ENCODE measurements around the gene TAF8.

Gene TAF8

GRCh38 chr6:42131531-42131930 is 81.2 kb downstream of the TAF8 start:
- H3K27ac ChIP-seq (replicated peaks; ENCODE audit: low read length), result no peak overlapping the region
- WGBS, 2 donors (ENCODE audit: extremely low coverage in 2 of 2, insufficient read length in 2 of 2, insufficient replicate concordance in 1 of 2), result no CpG with 5 or more reads among the region's 11 CpGs
- no peak overlapping the region for H2BK120ac ChIP-seq (ENCODE audit: low read depth, low read length)

GRCh38 chr6:42133926-42134325 is 83.6 kb downstream of the TAF8 start:
- H3K9me3 ChIP-seq (replicated peaks in 1 of 2; ENCODE audit: control insufficient read depth in 2 of 2, insufficient read depth in 1 of 2, low read depth in 1 of 2, low read length in 2 of 2), result peaks cover 0 to 2% of the 10 kb centered on the region in 2 donors
- no peak overlapping the region for H3K4ac ChIP-seq (ENCODE audit: low read length)
- H2BK15ac ChIP-seq (ENCODE audit: low read length), result peak overlapping the region; percentile 87
- DNase-seq (ENCODE audit: low spot score), result no peak
- no peaks in the 10 kb centered on the region for H3K79me1 ChIP-seq (ENCODE audit: low read depth, low read length)
- WGBS, 2 donors (ENCODE audit: extremely low coverage in 2 of 2, insufficient read length in 2 of 2, insufficient replicate concordance in 1 of 2), result no CpG with 5 or more reads among the region's 4 CpGs
- no peak overlapping the region for H4K91ac ChIP-seq (ENCODE audit: low read depth, low read length, poor library complexity)
- H3K4me3 ChIP-seq (ENCODE audit: low read length in 2 of 2), result no peak overlapping the region
- peak overlapping the region; percentile 80 for H3K18ac ChIP-seq (ENCODE audit: low read length)
- H3K36me3 ChIP-seq (replicated peaks in 1 of 2; ENCODE audit: control insufficient read depth in 2 of 2, insufficient read depth in 2 of 2, low read length in 2 of 2), result no peaks in the 10 kb centered on the region
- H3K23ac ChIP-seq (ENCODE audit: low read depth, low read length, poor library complexity), result no peak overlapping the region
- no peak overlapping the region for H3K14ac ChIP-seq (ENCODE audit: low read length)
- peak overlapping the region; percentile 46 for H2BK12ac ChIP-seq (ENCODE audit: low read length)
- peaks cover 22 to 23% of the 10 kb centered on the region in 2 donors for H3K4me1 ChIP-seq (ENCODE audit: control insufficient read depth in 2 of 2, insufficient read depth in 1 of 2, low read depth in 1 of 2, low read length in 2 of 2)
- H2BK5ac ChIP-seq (ENCODE audit: low read length), result no peak overlapping the region
- no peak overlapping the region for H2AFZ ChIP-seq (ENCODE audit: low read length)
- no peak overlapping the region for H3K4me2 ChIP-seq (ENCODE audit: insufficient read depth, low read length, poor library complexity, severe bottlenecking)
- H2AK5ac ChIP-seq (ENCODE audit: low read depth, low read length), result peak overlapping the region; percentile 10
- no peak overlapping the region for H3K27ac ChIP-seq (replicated peaks; ENCODE audit: low read length)
- peaks cover 0 to 9% (median 4%) of the 10 kb centered on the region in 3 experiments for H3K27me3 ChIP-seq (ENCODE audit: control insufficient read depth in 3 of 3, insufficient read depth in 3 of 3, low read depth in 1 of 3, low read length in 3 of 3)
- no peak overlapping the region for H2BK120ac ChIP-seq (ENCODE audit: low read depth, low read length)
- H4K8ac ChIP-seq (ENCODE audit: low read depth, low read length), result no peak overlapping the region
- no peak overlapping the region for H3K9ac ChIP-seq (ENCODE audit: low read depth, low read length, poor library complexity)

More at GRCh38 chr6:42131531-42131930, 81.2 kb downstream of the TAF8 start:
- Histone ChIP-seq H2BK5ac (ENCODE audit: low read length) (no peak overlapping the region), H3K36me3 (replicated peaks in 1 of 2; ENCODE audit: control insufficient read depth in 2 of 2, insufficient read depth in 2 of 2, low read length in 2 of 2) (no peaks in the 10 kb centered on the region), H3K14ac (ENCODE audit: low read length) (no peak overlapping the region), H3K4me3 (ENCODE audit: low read length in 2 of 2) (no peak overlapping the region), H4K8ac (ENCODE audit: low read depth, low read length) (no peak overlapping the region), H3K18ac (ENCODE audit: low read length) (no peak overlapping the region), H3K9ac (ENCODE audit: low read depth, low read length, poor library complexity) (no peak overlapping the region), H2AK5ac (ENCODE audit: low read depth, low read length) (peak overlapping the region; percentile 50), H2BK12ac (ENCODE audit: low read length) (no peak overlapping the region), H3K79me1 (ENCODE audit: low read depth, low read length) (no peaks in the 10 kb centered on the region), H3K23ac (ENCODE audit: low read depth, low read length, poor library complexity) (no peak overlapping the region), H3K9me3 (replicated peaks in 1 of 2; ENCODE audit: control insufficient read depth in 2 of 2, insufficient read depth in 1 of 2, low read depth in 1 of 2, low read length in 2 of 2) (peaks cover 0 to 2% of the 10 kb centered on the region in 2 donors), H3K4me2 (ENCODE audit: insufficient read depth, low read length, poor library complexity, severe bottlenecking) (no peak overlapping the region), H2AFZ (ENCODE audit: low read length) (peak overlapping the region; percentile 33), H4K91ac (ENCODE audit: low read depth, low read length, poor library complexity) (no peak overlapping the region), H2BK15ac (ENCODE audit: low read length) (no peak overlapping the region), H3K4me1 (ENCODE audit: control insufficient read depth in 2 of 2, insufficient read depth in 1 of 2, low read depth in 1 of 2, low read length in 2 of 2) (peaks cover 5 to 6% of the 10 kb centered on the region in 2 donors), H3K4ac (ENCODE audit: low read length) (no peak overlapping the region), H3K27me3 (ENCODE audit: control insufficient read depth in 3 of 3, insufficient read depth in 3 of 3, low read depth in 1 of 3, low read length in 3 of 3) (peaks cover 0 to 16% (median 4%) of the 10 kb centered on the region in 3 experiments)
- DNase-seq (ENCODE audit: low spot score), result no peak

GRCh38 chr6:42135161-42135560 is 84.8 kb downstream of the TAF8 start:
- no peaks in the 10 kb centered on the region for H3K79me1 ChIP-seq (ENCODE audit: low read depth, low read length)

GRCh38 chr6:42135722-42136121 is 85.4 kb downstream of the TAF8 start:
- no peak overlapping the region for H3K4me3 ChIP-seq (ENCODE audit: low read length in 2 of 2)
- H3K9ac ChIP-seq (ENCODE audit: low read depth, low read length, poor library complexity), result no peak overlapping the region
- H3K27ac ChIP-seq (replicated peaks; ENCODE audit: low read length), result no peak overlapping the region
- peaks cover 0 to 14% (median 7%) of the 10 kb centered on the region in 3 experiments for H3K27me3 ChIP-seq (ENCODE audit: control insufficient read depth in 3 of 3, insufficient read depth in 3 of 3, low read depth in 1 of 3, low read length in 3 of 3)
- no peak overlapping the region for H3K23ac ChIP-seq (ENCODE audit: low read depth, low read length, poor library complexity)
- no peak overlapping the region for H3K4ac ChIP-seq (ENCODE audit: low read length)
- no peak overlapping the region for H2BK15ac ChIP-seq (ENCODE audit: low read length)
- H3K4me2 ChIP-seq (ENCODE audit: insufficient read depth, low read length, poor library complexity, severe bottlenecking), result no peak overlapping the region
- no peak overlapping the region for H2AK5ac ChIP-seq (ENCODE audit: low read depth, low read length)
- no peak overlapping the region for H2AFZ ChIP-seq (ENCODE audit: low read length)
- no peak overlapping the region for H3K14ac ChIP-seq (ENCODE audit: low read length)
- DNase-seq (ENCODE audit: low spot score), result no peak
- H3K36me3 ChIP-seq (replicated peaks in 1 of 2; ENCODE audit: control insufficient read depth in 2 of 2, insufficient read depth in 2 of 2, low read length in 2 of 2), result no peaks in the 10 kb centered on the region
- peaks cover 0 to 2% of the 10 kb centered on the region in 2 donors for H3K9me3 ChIP-seq (replicated peaks in 1 of 2; ENCODE audit: control insufficient read depth in 2 of 2, insufficient read depth in 1 of 2, low read depth in 1 of 2, low read length in 2 of 2)
- no peak overlapping the region for H2BK5ac ChIP-seq (ENCODE audit: low read length)
- H3K4me1 ChIP-seq (ENCODE audit: control insufficient read depth in 2 of 2, insufficient read depth in 1 of 2, low read depth in 1 of 2, low read length in 2 of 2), result peaks cover 25 to 29% of the 10 kb centered on the region in 2 donors
- no peak overlapping the region for H2BK12ac ChIP-seq (ENCODE audit: low read length)
- no peak overlapping the region for H4K8ac ChIP-seq (ENCODE audit: low read depth, low read length)
- no peaks in the 10 kb centered on the region for H3K79me1 ChIP-seq (ENCODE audit: low read depth, low read length)
- H3K18ac ChIP-seq (ENCODE audit: low read length), result no peak overlapping the region
- no peak overlapping the region for H4K91ac ChIP-seq (ENCODE audit: low read depth, low read length, poor library complexity)
- no peak overlapping the region for H2BK120ac ChIP-seq (ENCODE audit: low read depth, low read length)
- WGBS, 2 donors (ENCODE audit: extremely low coverage in 2 of 2, insufficient read length in 2 of 2, insufficient replicate concordance in 1 of 2), result no CpG with 5 or more reads among the region's 2 CpGs

More at GRCh38 chr6:42135161-42135560, 84.8 kb downstream of the TAF8 start:
- Histone ChIP-seq H3K4me2 (ENCODE audit: insufficient read depth, low read length, poor library complexity, severe bottlenecking) (no peak overlapping the region), H3K9me3 (replicated peaks in 1 of 2; ENCODE audit: control insufficient read depth in 2 of 2, insufficient read depth in 1 of 2, low read depth in 1 of 2, low read length in 2 of 2) (peaks cover 0 to 2% of the 10 kb centered on the region in 2 donors), H3K18ac (ENCODE audit: low read length) (peak overlapping the region; percentile 74), H3K27ac (replicated peaks; ENCODE audit: low read length) (no peak overlapping the region), H3K27me3 (ENCODE audit: control insufficient read depth in 3 of 3, insufficient read depth in 3 of 3, low read depth in 1 of 3, low read length in 3 of 3) (peaks cover 0 to 8% (median 1%) of the 10 kb centered on the region in 3 experiments), H4K91ac (ENCODE audit: low read depth, low read length, poor library complexity) (no peak overlapping the region), H2AK5ac (ENCODE audit: low read depth, low read length) (peak overlapping the region; percentile 92), H3K4ac (ENCODE audit: low read length) (no peak overlapping the region), H3K14ac (ENCODE audit: low read length) (no peak overlapping the region), H2BK5ac (ENCODE audit: low read length) (no peak overlapping the region), H2BK12ac (ENCODE audit: low read length) (peak overlapping the region; percentile 75), H3K23ac (ENCODE audit: low read depth, low read length, poor library complexity) (no peak overlapping the region), H3K4me3 (ENCODE audit: low read length in 2 of 2) (no peak overlapping the region), H2BK120ac (ENCODE audit: low read depth, low read length) (no peak overlapping the region), H2AFZ (ENCODE audit: low read length) (peak overlapping the region; percentile 78), H3K4me1 (ENCODE audit: control insufficient read depth in 2 of 2, insufficient read depth in 1 of 2, low read depth in 1 of 2, low read length in 2 of 2) (peaks cover 25 to 29% of the 10 kb centered on the region in 2 donors), H4K8ac (ENCODE audit: low read depth, low read length) (no peak overlapping the region), H3K36me3 (replicated peaks in 1 of 2; ENCODE audit: control insufficient read depth in 2 of 2, insufficient read depth in 2 of 2, low read length in 2 of 2) (no peaks in the 10 kb centered on the region), H3K9ac (ENCODE audit: low read depth, low read length, poor library complexity) (no peak overlapping the region), H2BK15ac (ENCODE audit: low read length) (peak overlapping the region; percentile 91)
- WGBS, 2 donors (ENCODE audit: extremely low coverage in 2 of 2, insufficient read length in 2 of 2, insufficient replicate concordance in 1 of 2), result no CpG with 5 or more reads among the region's 12 CpGs
- no peak for DNase-seq (ENCODE audit: low spot score)

Data from neuronal stem cell (in vitro differentiated cells).